GM12891 (cell line): Measurements from ENCODE around the gene GPX1.

Source experiments
- POLR2A ChIP-seq: IDR thresholded peaks from 2 replicates; pipeline ENCODE4 v1.6.1; 2011; ENCODE audit warnings: low read depth, low read length, control low read depth
- POLR2AphosphoS5 ChIP-seq: IDR thresholded peaks from 2 replicates; pipeline ENCODE4 v1.6.1; 2011; ENCODE audit warnings: low read depth, low read length, control low read depth
- POU2F2 ChIP-seq: IDR thresholded peaks from 2 replicates; pipeline ENCODE4 v1.6.1; 2011; ENCODE audit warnings: low read depth, mild to moderate bottlenecking, control low read depth, low read length, moderate library complexity
- SPI1 ChIP-seq: IDR thresholded peaks from 2 replicates; pipeline ENCODE4 v1.6.1; 2011; ENCODE audit warnings: low read depth, low read length, control low read depth
- TAF1 ChIP-seq: IDR thresholded peaks from 2 replicates; pipeline ENCODE4 v1.6.1; 2011; ENCODE audit warnings: low read depth, low read length, control low read depth

- no peak for TF ChIP-seq POLR2AphosphoS5
- TF ChIP-seq POLR2A: no peak
- TF ChIP-seq TAF1: no peak
- TF ChIP-seq SPI1: no peak
- TF ChIP-seq POU2F2: no peak
These were observed 18.6 kb downstream of the GPX1 start for GRCh38 chr3:49339581-49339940.
